Forelimb muscle (tissue), 1 donor: ENCODE measurements around the gene PLA2G1B. TPM values are rescaled to one million over a fixed set of nuclear protein-coding genes. Genes with fewer than 3 reads are reported as not detected.

Experiments used
- DNase-seq: peaks from one replicate; pipeline ENCODE4 v3.0.0-alpha.2; 2013; ENCODE audit warnings: low read depth
- polyA plus RNA-seq: library from polyadenylated mRNA; unstranded; fragments of 120-200 nt; gene quantifications from one replicate; pipeline ENCODE4 v1.2.1, GENCODE V29; 2013; ENCODE audit not compliant: insufficient read length

The PLA2G1B gene
- polyA plus RNA-seq, 1 donor: not detected

GRCh38 chr12:120328228-120328627, 649 bp upstream of the PLA2G1B start:
- no peak for DNase-seq

GRCh38 chr12:120324841-120325417, 2.6 kb downstream of the PLA2G1B start:
- no peak for DNase-seq

DNA sequence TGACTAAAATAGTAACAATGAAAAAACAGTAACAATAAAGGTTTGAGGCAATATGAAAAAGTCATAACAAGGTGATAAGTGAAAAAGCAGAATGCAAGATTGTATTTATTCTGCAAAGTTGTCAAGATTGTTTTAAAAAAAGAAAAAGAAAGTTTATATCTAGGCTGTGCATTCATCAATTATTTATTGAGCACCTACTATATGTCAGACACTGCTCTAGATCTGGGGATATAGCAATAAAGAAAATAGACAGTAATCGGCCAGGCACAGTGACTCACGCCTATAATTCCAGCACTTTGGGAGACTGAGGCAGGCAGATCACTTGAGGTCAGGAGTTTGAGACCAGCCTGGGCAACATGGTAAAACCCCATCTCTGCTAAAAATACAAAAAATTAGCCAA, 3.8 kb downstream of the PLA2G1B start:
- no peak for DNase-seq

- DNase-seq: no peak
Observed at GRCh38 chr12:120321382-120322202, 6.0 kb downstream of the PLA2G1B start.

GRCh38 chr12:120317224-120318105, 10.1 kb downstream of the PLA2G1B start:
- DNase-seq: peak; percentile 94

DNA sequence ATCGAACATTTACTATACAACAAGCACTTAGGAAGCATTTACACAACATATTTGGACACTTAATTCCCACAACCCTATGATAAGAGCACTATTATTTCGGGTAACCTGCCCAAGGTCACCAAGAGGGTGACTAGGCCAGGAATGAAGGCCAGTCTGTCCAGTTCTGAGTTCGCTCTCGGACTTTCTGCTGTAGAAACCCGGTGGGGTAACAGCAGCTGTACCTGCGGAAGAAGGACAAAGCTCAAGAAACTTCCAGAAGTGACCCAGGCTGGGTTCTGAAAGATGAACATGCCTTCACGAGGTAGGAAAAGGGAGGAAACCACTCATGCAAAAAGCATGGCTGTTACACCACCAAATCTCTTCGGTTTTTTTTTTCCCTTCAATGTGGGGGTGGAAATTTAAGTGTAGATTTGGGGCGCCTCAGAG, 10.8 kb downstream of the PLA2G1B start:
- no peak for DNase-seq

DNA sequence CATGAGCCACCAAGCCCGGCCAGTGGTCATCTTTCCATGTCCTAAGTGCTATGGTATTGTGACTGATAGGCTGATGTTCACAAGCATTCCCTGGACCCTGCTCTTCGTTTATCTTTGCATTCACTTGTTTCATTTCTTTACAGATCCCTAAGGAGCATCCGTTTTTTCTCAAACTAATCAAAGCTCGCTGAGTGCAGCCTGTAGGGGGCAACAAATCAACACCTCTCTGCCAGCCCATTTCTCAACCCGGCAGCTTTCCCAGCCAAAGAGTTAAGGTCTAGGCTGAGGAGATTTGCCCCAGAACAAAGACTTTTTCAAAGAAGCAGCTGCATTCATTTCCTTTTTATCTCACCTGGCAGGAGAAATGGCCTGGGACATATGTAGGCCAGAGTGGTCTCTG, 13.4 kb downstream of the PLA2G1B start:
- no peak for DNase-seq

DNA sequence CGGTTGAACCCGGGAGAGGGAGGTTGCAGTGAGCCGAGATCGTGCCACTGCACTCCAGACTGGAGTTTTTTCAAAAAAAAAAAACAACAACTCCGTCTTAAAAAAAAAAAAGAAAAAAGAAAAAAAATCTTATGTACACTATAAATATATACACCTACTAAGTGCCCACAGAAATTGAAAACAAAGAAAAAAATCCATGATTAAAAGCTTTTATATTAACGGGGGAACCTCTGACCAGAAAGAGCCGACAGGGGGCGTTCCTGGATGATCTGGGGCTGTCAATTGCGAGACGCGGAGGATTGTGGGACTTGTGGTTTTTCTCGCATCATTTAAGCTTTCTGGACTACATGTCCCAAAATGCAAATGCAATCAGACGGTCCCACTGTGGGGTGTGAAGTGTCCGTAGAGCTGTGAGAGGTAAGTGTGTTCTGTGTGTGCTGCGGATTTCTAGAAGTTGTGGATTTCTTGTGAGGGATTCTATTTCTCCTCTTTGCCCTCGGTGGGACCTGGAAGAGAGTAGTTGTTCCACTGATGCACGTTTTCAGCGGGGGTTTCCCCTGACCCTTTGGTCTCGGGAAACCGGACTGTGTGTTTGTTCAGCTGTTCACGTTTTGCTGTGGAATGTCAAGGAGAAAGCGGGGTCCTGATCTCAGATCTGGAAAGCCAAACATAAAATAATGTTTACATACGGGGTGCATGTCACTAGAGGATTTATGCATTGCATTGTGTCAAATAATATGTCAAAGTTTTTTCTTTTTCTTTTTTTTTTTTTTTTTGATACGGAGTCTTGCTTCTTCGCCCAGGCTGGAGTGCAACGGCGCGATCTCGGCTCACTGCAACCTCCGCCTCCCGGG, 25.4 kb downstream of the PLA2G1B start, which contains the start of gene SIRT4:
Gene SIRT4, plus strand, starts transcription at position 360 of the 854 bp plus-strand sequence. CDS start 1,241 bp downstream, outside the sequence.
- peak; percentile 94 for DNase-seq

- peak; percentile 81 for DNase-seq
Observed at GRCh38 chr12:120292661-120293531, 34.7 kb downstream of the PLA2G1B start, which contains the start of gene RNU4-1. Gene RNU4-1, minus strand, starts transcription at chr12:120293237.

DNA sequence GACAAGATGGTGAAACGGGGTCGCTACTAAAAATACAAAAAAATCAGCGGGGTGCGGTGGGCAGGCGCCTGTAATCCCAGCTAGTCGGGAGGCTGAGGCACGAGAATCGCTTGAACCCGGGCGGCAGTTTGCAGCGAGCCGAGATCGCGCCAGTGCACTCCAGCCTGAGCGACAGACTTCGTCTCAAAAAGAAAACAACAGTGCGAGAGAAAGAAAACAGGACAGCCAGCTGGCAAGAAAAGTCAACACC, 35.2 kb downstream of the PLA2G1B start:
- no peak for DNase-seq

DNA sequence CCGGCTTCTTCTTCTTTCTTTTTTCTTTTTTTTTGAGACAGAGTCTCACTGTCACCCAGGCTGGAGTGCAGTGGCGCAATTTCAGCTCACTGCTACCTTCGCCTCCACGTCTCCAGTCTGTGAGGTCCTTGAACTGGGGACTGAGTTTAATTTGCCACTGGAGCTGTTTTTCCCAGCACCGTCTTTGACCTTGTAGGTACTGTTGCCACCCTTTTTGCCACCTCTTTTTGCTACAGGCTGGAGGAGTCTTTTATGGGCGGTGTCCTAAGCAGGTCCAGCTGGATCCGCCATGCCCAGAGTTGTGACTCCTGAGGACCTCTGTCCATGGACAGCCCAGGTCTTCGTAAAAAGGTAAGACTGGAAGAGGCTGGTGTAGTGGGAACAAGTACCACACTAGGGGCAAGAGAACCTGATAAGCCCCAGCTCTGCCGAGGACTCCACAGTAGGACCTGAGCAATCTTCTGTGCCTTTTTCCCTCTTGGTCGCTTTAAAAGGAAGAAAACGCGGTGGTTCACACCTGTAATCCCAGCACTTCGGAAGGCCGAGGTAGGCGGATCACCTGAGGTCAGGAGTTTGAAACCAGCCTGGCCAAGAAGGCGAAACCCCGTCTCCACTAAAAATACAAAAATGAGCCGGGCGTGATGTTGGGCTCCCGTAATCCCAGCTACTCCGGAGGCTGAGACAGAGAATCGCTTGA, 36.8 kb downstream of the PLA2G1B start:
- DNase-seq: no peak

GRCh38 chr12:120287491-120287890, 40.1 kb downstream of the PLA2G1B start:
- DNase-seq: no peak

DNA sequence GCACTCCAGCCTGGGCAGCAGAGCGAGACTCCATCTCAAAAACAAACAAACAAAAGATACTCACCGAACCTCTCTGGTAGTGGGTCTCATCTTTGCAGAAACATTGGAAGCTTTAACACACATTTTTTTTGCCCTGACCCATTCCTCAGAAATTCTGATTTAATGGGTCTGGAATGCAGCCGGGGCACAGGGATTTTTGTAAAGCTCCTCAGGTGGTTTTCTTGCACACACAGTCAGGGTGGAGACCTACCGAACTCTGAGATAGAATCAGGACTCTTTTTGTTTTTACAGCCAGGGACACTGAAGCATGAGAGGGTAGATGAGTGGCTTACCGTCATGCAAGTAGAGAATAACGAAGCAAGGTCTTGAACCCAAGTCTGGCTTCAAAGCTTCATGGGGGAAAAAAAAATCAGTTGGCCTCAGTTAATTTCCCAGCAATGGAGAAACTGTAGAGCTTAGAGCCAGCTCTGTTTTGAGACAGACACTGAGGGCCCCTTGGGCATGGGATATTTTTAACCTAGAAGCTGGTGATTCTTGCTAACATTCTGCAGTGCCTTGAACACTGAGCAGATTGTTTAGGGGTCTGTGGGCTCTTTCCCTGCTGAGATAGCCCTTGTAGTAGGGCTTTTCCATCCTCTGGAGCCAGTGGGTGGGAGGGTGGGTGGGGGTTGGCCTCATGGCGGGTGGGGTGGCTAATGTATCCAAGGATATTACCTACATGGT, 40.6 kb downstream of the PLA2G1B start:
- DNase-seq: no peak

DNA sequence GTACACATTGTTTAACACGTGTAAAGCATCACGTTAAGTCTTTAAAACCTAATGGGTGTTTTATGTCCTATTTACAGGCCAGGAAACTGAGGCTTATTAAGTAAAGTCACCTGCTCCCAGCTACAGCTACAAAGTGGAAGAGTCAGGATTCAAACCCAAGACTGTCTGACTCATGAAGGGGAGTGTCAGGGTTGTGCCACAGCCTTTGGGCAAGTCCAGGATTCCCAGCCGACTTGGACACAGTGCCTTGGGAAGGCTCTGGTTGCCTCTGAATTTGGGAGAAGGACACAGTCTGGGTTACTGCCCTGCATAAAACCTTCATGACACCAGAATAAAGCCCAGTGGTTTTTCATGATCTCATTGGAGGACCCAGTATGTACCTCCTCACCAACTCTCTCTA, 43.2 kb downstream of the PLA2G1B start:
- no peak for DNase-seq

GRCh38 chr12:120283318-120283717, 44.3 kb downstream of the PLA2G1B start:
- no peak for DNase-seq

DNA sequence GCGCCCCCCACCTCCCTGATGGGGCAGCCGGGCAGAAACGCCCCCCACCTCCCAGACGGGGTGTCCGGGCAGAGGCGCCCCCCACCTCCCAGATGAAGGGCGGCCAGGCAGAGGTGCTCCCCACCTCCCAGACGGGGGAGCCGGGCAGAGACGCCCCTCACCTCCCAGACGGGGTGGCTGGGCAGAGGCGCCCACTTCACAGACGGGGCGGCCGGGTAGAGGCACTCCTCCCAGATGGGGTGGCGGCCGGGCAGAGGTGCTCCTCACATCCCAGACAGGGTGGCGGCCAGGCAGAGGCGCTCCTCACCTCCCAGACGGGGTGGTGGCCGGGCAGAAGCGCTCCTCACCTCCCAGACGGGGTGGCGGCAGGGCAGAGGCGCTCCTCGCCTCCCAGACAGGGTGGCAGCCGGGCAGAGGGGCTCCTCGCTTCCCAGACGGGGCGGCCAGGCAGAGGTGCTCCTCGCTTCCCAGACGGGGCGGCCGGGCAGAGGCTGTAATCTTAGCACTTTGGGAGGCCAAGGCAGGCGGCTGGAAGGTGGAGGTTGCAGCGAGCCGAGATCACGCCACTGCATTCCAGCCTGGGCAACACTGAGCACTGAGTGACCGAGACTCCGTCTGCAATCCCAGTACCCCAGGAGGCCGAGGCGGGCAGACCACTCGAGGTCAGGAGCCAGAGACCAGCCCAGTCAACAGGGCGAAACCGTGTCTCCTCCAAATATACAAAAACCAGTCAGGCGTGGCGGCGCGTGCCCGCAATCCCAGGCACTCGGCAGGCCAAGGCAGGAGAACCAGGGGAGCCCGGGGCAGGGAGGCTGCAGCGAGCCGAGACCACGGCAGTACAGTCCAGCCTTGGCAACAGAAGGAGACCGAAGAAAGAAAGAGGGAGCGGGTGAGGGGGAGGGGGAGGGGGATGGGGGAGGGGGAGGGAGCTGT, 49.2 kb downstream of the PLA2G1B start:
- DNase-seq: no peak

DNA sequence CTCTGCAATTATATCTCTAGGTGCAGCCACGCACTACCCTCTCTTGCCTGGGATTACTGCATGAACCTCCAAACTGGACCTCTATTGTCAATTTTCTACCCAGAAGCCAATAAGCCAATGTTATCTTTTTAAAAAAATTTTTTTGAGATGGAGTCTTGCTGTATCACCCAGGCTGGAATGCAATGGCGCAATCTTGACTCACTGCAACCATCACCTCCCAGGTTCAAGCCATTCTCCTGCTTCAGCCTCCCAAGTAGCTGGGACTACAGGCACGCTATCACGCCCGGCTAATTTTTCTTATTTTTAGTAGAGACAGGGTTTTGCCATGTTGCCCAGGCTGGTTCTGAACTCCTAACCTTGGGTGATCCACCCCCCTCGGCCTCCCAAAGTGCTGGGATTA, 50.8 kb downstream of the PLA2G1B start:
- DNase-seq: no peak
